Peyer's patch (tissue), 4 donors: ENCODE results near the gene CXCL14. TPM values are rescaled to one million over a fixed set of nuclear protein-coding genes. Genes with fewer than 3 reads are reported as not detected.

Experiments
- DNase-seq, 3 donors: peaks; one replicate each; pipeline ENCODE4 v3.0.0-alpha.2; 2017 to 2019
- H3K27ac ChIP-seq, 4 donors: fragments of 200-600 bp; sonication (generic); one replicate each; pipeline ENCODE4 v1.5.1; 2016 to 2019
- H3K27me3 ChIP-seq, 2 donors: fragments of 200-600 bp; sonication (generic); one replicate each; pipeline ENCODE4 v1.5.1; 2019
- H3K36me3 ChIP-seq, 3 donors: fragments of 200-600 bp; sonication (generic); one replicate each; pipeline ENCODE4 v1.5.1; 2016 to 2019
- H3K4me1 ChIP-seq, 4 donors: fragments of 200-600 bp; sonication (generic); one replicate each; pipeline ENCODE4 v1.5.1; 2016 to 2019
- H3K4me3 ChIP-seq, 4 donors: fragments of 200-600 bp; sonication (generic); 1 replicate in 3 of 4; 2 replicates in 1 of 4; pipeline ENCODE4 v1.5.1; 2016 to 2019; ENCODE audit warnings: mild to moderate bottlenecking in 1 of 4
- H3K9me3 ChIP-seq, 4 donors: fragments of 200-600 bp; sonication (generic); one replicate each; pipeline ENCODE4 v1.5.1; 2016 to 2019; ENCODE audit warnings: mild to moderate bottlenecking in 1 of 4
- POLR2A ChIP-seq, 2 donors: fragments of 450-650 bp; IDR thresholded peaks; one replicate each; pipeline ENCODE4 v1.5.1; 2017; ENCODE audit warnings: antibody characterized with exemption in 2 of 2, mild to moderate bottlenecking in 2 of 2, moderate library complexity in 2 of 2
- total RNA-seq, 4 donors: library from RNA; depleted of rRNA; stranded (reverse); fragments of >200 nt; gene quantifications; one replicate each; pipeline ENCODE4 v1.1.0, GENCODE V29; 2016
- TF ChIP-seq, protein P1 (sequence below), 6 experiments: fragments of 450-650 bp in 4 of 6; fragments of 200-600 bp in 2 of 6; sonication (generic) in 1 of 6; IDR thresholded peaks; one replicate each; pipeline ENCODE4 v1.5.1; 2017 to 2019; ENCODE audit warnings: antibody characterized with exemption in 6 of 6, mild to moderate bottlenecking in 3 of 6, moderate library complexity in 1 of 6

The CXCL14 gene
- total RNA-seq, 4 donors from 2014 or later, result 17.3 to 122 (median 23.4) TPM

DNA sequence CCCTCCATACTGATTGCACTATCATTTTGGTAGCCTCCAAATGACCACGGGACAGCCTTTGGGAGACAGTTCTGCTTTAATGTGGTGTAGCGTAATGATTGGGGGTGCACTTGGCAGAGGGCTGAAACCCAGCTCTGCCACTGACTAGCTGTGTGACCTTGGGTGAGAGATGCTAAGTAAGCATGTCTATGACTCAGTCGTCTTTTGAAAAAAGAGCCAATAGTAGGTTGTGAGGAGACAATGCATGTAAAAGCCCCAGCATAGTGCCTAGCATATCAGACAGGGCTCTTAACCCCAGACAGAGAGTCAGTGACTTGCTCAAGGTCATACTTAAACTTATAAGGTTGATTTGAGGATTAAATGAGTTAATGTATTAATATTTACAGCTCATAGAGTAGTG, 18.0 kb upstream of the CXCL14 start:
- no peaks in the 10 kb centered on the region for H3K27me3 ChIP-seq
- no peak for TF ChIP-seq POLR2A (IDR thresholded peaks at IDR 0.05)
- TF ChIP-seq, protein P1, sequence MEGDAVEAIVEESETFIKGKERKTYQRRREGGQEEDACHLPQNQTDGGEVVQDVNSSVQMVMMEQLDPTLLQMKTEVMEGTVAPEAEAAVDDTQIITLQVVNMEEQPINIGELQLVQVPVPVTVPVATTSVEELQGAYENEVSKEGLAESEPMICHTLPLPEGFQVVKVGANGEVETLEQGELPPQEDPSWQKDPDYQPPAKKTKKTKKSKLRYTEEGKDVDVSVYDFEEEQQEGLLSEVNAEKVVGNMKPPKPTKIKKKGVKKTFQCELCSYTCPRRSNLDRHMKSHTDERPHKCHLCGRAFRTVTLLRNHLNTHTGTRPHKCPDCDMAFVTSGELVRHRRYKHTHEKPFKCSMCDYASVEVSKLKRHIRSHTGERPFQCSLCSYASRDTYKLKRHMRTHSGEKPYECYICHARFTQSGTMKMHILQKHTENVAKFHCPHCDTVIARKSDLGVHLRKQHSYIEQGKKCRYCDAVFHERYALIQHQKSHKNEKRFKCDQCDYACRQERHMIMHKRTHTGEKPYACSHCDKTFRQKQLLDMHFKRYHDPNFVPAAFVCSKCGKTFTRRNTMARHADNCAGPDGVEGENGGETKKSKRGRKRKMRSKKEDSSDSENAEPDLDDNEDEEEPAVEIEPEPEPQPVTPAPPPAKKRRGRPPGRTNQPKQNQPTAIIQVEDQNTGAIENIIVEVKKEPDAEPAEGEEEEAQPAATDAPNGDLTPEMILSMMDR (IDR thresholded peaks at IDR 0.05), result no peak
- no peak for DNase-seq

DNA sequence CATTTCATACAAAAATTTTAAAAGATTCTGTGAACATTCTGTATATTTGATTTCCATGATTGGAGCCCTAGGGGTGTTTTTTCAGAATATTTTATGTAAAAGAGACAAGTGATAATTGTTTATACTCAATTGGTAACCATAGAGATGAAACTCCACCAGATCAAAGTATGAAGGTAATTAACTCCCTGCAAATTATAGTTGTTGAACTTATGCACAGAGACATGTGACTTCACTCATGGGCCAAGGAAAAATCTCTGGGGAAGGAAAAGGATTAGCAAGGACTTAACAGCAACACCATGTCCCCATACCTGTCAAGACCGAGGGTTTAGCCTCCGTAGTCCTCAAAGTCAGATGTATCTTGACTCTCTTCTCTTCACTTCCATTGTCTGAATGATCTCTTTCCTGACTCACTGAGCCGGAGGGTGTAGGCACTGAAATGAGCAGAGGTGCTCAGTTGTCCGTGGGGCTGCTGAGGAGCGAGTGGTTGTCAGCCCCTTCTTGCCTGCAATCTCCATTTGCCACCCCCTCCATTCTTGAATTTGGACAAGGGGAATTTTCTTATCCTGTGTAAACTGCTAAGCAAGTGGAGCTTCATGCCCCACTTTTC, 17.5 kb upstream of the CXCL14 start:
- DNase-seq, result no peak

More for the DNA sequence above, 18.0 kb upstream of the CXCL14 start:
- Histone ChIP-seq H3K27ac (no peak overlapping the region), H3K36me3 (no peaks in the 10 kb centered on the region), H3K4me3 (no peak overlapping the region), H3K9me3 (no peaks in the 10 kb centered on the region), H3K4me1 (no peaks in the 10 kb centered on the region)

DNA sequence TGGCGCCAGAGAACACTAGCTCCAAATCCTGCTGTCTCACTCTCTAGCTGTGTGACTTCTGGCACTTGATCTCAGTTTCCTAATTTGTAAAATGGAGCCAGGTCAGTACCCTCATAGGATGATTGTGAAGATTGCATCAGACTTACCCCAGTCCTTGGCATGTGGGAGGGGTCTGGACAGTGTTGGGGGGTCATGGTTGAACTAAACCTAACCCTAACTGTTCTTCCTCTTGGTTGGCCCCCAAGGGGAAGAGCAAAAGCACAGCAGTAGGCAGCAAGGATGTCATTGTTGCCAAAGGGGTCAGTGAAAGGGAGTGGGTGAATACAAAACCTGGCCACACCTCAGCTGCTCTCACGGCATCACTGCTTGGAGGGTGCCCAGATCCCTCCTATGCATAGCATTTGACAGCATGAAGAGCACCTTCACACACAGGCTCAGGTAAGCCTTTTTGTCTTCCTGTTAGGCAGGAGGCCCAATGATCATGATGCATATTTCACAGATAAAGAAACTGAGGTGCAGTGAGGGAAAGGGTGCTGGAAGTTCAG, 15.7 kb upstream of the CXCL14 start:
- DNase-seq, result no peak
- H3K4me1 ChIP-seq, result no peaks in the 10 kb centered on the region
- no peaks in the 10 kb centered on the region for H3K9me3 ChIP-seq
- H3K36me3 ChIP-seq, result no peaks in the 10 kb centered on the region
- no peak overlapping the region for H3K4me3 ChIP-seq
- no peaks in the 10 kb centered on the region for H3K27me3 ChIP-seq
- TF ChIP-seq POLR2A (IDR thresholded peaks at IDR 0.05), result no peak
- TF ChIP-seq, protein P1 (IDR thresholded peaks at IDR 0.05), result no peak
- no peak overlapping the region for H3K27ac ChIP-seq

More for the DNA sequence above, 17.5 kb upstream of the CXCL14 start:
- Histone ChIP-seq H3K27ac (no peak overlapping the region), H3K4me1 (no peaks in the 10 kb centered on the region), H3K36me3 (no peaks in the 10 kb centered on the region), H3K9me3 (no peaks in the 10 kb centered on the region), H3K27me3 (no peaks in the 10 kb centered on the region), H3K4me3 (no peak overlapping the region)
- TF ChIP-seq POLR2A (IDR thresholded peaks at IDR 0.05), result no peak

DNA sequence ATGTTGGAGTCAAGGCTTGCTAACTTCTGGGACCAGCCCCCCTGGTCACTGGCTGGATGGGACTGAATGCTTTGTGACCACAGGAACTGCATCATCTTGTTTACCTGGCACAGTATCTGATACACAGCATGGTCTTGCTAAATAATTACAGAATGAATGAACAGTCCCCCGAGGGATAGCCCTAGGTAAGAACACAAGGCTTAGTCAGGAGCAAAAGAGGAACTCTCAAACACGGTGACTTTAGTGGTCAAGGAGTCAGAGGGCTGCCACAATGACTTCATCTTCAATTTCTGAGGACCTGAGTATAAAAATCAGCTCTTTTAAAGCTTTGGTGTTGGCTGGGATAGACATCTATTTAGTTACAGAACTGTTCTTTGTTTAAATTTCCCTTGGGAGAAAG, 15.1 kb upstream of the CXCL14 start:
- DNase-seq, result no peak
- Histone ChIP-seq H3K4me1 (no peaks in the 10 kb centered on the region), H3K4me3 (no peak overlapping the region), H3K27me3 (no peaks in the 10 kb centered on the region), H3K36me3 (no peaks in the 10 kb centered on the region), H3K27ac (no peak overlapping the region), H3K9me3 (no peaks in the 10 kb centered on the region)
- TF ChIP-seq, protein P1 (IDR thresholded peaks at IDR 0.05), result no peak
- no peak for TF ChIP-seq POLR2A (IDR thresholded peaks at IDR 0.05)

DNA sequence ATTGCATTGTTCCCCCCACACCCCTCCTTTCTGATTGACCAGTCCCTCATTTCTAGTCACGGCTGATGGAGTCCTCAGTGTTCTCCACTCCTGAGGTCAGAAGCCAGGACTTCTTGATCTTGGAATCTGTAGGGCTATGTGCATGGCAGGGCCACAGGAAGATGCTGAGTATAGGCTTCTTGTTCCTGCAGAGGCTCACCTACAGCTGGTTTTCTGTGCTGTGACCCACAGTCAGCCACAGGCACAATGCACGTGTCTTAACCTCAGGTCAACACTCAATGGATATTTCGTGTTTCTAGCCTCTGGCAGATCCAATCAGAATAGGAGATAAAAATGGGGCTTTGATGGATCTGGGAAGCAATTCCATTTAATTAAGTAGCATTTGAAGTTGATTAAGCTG, 14.3 kb upstream of the CXCL14 start:
- H3K36me3 ChIP-seq, result no peaks in the 10 kb centered on the region
- H3K27me3 ChIP-seq, result no peaks in the 10 kb centered on the region
- no peaks in the 10 kb centered on the region for H3K4me1 ChIP-seq
- no peak for TF ChIP-seq POLR2A (IDR thresholded peaks at IDR 0.05)
- TF ChIP-seq, protein P1 (IDR thresholded peaks at IDR 0.05), result no peak
- H3K4me3 ChIP-seq, result no peak overlapping the region
- H3K27ac ChIP-seq, result no peak overlapping the region
- DNase-seq, result no peak
- no peaks in the 10 kb centered on the region for H3K9me3 ChIP-seq

DNA sequence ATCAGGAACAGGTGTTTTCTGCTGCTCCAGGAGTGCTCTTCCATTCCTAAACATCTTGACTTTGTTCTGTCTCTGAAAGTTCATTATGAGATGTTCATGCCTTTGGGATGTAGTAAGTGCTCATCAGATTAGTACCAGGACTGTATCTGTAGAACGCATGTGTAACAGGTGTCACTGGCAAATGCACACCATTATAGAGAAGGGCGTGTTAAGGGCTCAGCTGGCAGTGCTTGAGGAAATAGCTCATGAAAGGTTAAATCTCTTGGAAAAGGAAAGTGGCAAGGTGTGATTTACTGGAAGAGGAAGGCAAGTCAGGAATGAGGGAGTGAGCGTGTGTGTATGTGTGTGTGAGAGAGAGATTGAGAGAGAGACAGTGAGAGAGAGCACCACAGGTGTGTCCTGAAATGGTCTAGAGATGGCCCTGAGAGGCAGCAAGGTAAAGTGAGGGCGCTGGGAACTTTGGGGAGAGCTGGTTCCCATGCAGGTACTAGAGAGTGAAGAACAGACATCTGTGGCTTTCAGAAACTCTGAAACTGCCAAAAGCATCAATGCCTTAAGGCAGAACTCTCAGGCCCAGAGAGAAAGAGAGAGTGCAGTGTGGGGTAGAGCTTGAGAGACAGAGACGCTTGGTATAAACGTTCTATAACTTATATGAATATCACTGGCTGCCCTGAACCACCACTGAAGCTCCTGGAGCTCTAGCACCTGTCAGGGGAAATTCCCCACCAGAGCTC, 13.7 kb upstream of the CXCL14 start:
- Histone ChIP-seq H3K4me3 (no peak overlapping the region), H3K27me3 (no peaks in the 10 kb centered on the region), H3K27ac (no peak overlapping the region), H3K4me1 (no peaks in the 10 kb centered on the region), H3K9me3 (no peaks in the 10 kb centered on the region), H3K36me3 (no peaks in the 10 kb centered on the region)
- no peak for TF ChIP-seq POLR2A (IDR thresholded peaks at IDR 0.05)
- TF ChIP-seq, protein P1 (IDR thresholded peaks at IDR 0.05), result no peak
- no peak for DNase-seq
